Measurements from ENCODE around the gene DGKI. TPM values are rescaled to one million over a fixed set of nuclear protein-coding genes. Genes with fewer than 3 reads are reported as not detected.

DGKI gene
- polyA plus RNA-seq, 4 donors: 0.35 to 0.54 TPM; not detected in 2

GRCh38 chr7:137867289-137867688, 20.5 kb upstream of the DGKI start:
- FAIRE-seq (no peak), DNase-seq (no peak)
- no peak overlapping the region for H3K4me3 ChIP-seq (ENCODE audit: low read depth in 1 of 3, low read length in 3 of 3)
- 89 to 98% (median 95%) methylated on average over 3 of the region's 3 CpGs for WGBS, 3 donors
- H3K9me3 ChIP-seq (ENCODE audit: control insufficient read depth in 2 of 2, insufficient read depth in 1 of 2, low read depth in 1 of 2, low read length in 1 of 2): no peaks in the 10 kb centered on the region
- H3K27me3 ChIP-seq (ENCODE audit: control insufficient read depth in 3 of 3, insufficient read depth in 3 of 3, low read length in 3 of 3): no peaks in the 10 kb centered on the region
- no peaks in the 10 kb centered on the region for H3K4me1 ChIP-seq (ENCODE audit: control insufficient read depth in 3 of 3, insufficient read depth in 2 of 3, low read depth in 1 of 3, low read length in 2 of 3)
- no peak overlapping the region for H3K27ac ChIP-seq (ENCODE audit: low read depth in 1 of 3, low read length in 2 of 3)
- peaks cover 0 to 12% (median 8%) of the 10 kb centered on the region in 3 donors for H3K36me3 ChIP-seq (ENCODE audit: control insufficient read depth in 3 of 3, insufficient read depth in 2 of 3, low read depth in 1 of 3, low read length in 3 of 3)

- no peak overlapping the region for H3K27ac ChIP-seq (ENCODE audit: low read depth in 1 of 3, low read length in 2 of 3)
- no peaks in the 10 kb centered on the region for H3K4me1 ChIP-seq (ENCODE audit: control insufficient read depth in 3 of 3, insufficient read depth in 2 of 3, low read depth in 1 of 3, low read length in 2 of 3)
- DNase-seq (no peak), FAIRE-seq (no peak)
- peaks cover 0 to 9% (median 4%) of the 10 kb centered on the region in 3 donors for H3K36me3 ChIP-seq (ENCODE audit: control insufficient read depth in 3 of 3, insufficient read depth in 2 of 3, low read depth in 1 of 3, low read length in 3 of 3)
- WGBS, 3 donors: 93 to 97% (median 94%) methylated on average over 1 of the region's 1 CpG
- no peak overlapping the region for H3K4me3 ChIP-seq (ENCODE audit: low read depth in 1 of 3, low read length in 3 of 3)
- H3K27me3 ChIP-seq (ENCODE audit: control insufficient read depth in 3 of 3, insufficient read depth in 3 of 3, low read length in 3 of 3): no peaks in the 10 kb centered on the region
- no peaks in the 10 kb centered on the region for H3K9me3 ChIP-seq (ENCODE audit: control insufficient read depth in 2 of 2, insufficient read depth in 1 of 2, low read depth in 1 of 2, low read length in 1 of 2)
Measured at GRCh38 chr7:137865764-137866163, 19.0 kb upstream of the DGKI start.

GRCh38 chr7:137862964-137863363, 16.2 kb upstream of the DGKI start:
- 92 to 95% (median 94%) methylated on average over 2 of the region's 2 CpGs for WGBS, 3 donors
- FAIRE-seq: no peak
- no peaks in the 10 kb centered on the region for H3K4me1 ChIP-seq (ENCODE audit: control insufficient read depth in 3 of 3, insufficient read depth in 2 of 3, low read depth in 1 of 3, low read length in 2 of 3)
- H3K27me3 ChIP-seq (ENCODE audit: control insufficient read depth in 3 of 3, insufficient read depth in 3 of 3, low read length in 3 of 3): no peaks in the 10 kb centered on the region
- H3K36me3 ChIP-seq (ENCODE audit: control insufficient read depth in 3 of 3, insufficient read depth in 2 of 3, low read depth in 1 of 3, low read length in 3 of 3): peaks cover 0 to 9% (median 4%) of the 10 kb centered on the region in 3 donors
- DNase-seq: no peak
- H3K27ac ChIP-seq (ENCODE audit: low read depth in 1 of 3, low read length in 2 of 3): no peak overlapping the region
- H3K4me3 ChIP-seq (ENCODE audit: low read depth in 1 of 3, low read length in 3 of 3): no peak overlapping the region
- no peaks in the 10 kb centered on the region for H3K9me3 ChIP-seq (ENCODE audit: control insufficient read depth in 2 of 2, insufficient read depth in 1 of 2, low read depth in 1 of 2, low read length in 1 of 2)

GRCh38 chr7:137862358-137862757, 15.6 kb upstream of the DGKI start:
- FAIRE-seq: no peak
- no peak overlapping the region for H3K27ac ChIP-seq (ENCODE audit: low read depth in 1 of 3, low read length in 2 of 3)
- no peak for DNase-seq
- no peaks in the 10 kb centered on the region for H3K4me1 ChIP-seq (ENCODE audit: control insufficient read depth in 3 of 3, insufficient read depth in 2 of 3, low read depth in 1 of 3, low read length in 2 of 3)
- 49 to 66% (median 63%) methylated on average over 4 of the region's 4 CpGs for WGBS, 3 donors
- no peak overlapping the region for H3K4me3 ChIP-seq (ENCODE audit: low read depth in 1 of 3, low read length in 3 of 3)
- no peaks in the 10 kb centered on the region for H3K9me3 ChIP-seq (ENCODE audit: control insufficient read depth in 2 of 2, insufficient read depth in 1 of 2, low read depth in 1 of 2, low read length in 1 of 2)
- H3K27me3 ChIP-seq (ENCODE audit: control insufficient read depth in 3 of 3, insufficient read depth in 3 of 3, low read length in 3 of 3): no peaks in the 10 kb centered on the region
- peaks cover 0 to 9% (median 4%) of the 10 kb centered on the region in 3 donors for H3K36me3 ChIP-seq (ENCODE audit: control insufficient read depth in 3 of 3, insufficient read depth in 2 of 3, low read depth in 1 of 3, low read length in 3 of 3)

- Histone ChIP-seq H3K36me3 (ENCODE audit: control insufficient read depth in 3 of 3, insufficient read depth in 2 of 3, low read depth in 1 of 3, low read length in 3 of 3) (peaks cover 0 to 4% (median 1%) of the 10 kb centered on the region in 3 donors), H3K27ac (ENCODE audit: low read depth in 1 of 3, low read length in 2 of 3) (no peak overlapping the region), H3K4me3 (ENCODE audit: low read depth in 1 of 3, low read length in 3 of 3) (no peak overlapping the region), H3K4me1 (ENCODE audit: control insufficient read depth in 3 of 3, insufficient read depth in 2 of 3, low read depth in 1 of 3, low read length in 2 of 3) (no peaks in the 10 kb centered on the region), H3K27me3 (ENCODE audit: control insufficient read depth in 3 of 3, insufficient read depth in 3 of 3, low read length in 3 of 3) (no peaks in the 10 kb centered on the region), H3K9me3 (ENCODE audit: control insufficient read depth in 2 of 2, insufficient read depth in 1 of 2, low read depth in 1 of 2, low read length in 1 of 2) (no peaks in the 10 kb centered on the region)
- FAIRE-seq (no peak), DNase-seq (no peak)
- 95 to 100% (median 98%) methylated on average over 2 of the region's 2 CpGs for WGBS, 3 donors
Measured at GRCh38 chr7:137860542-137860941, 13.8 kb upstream of the DGKI start.

- no peak overlapping the region for H3K4me3 ChIP-seq (ENCODE audit: low read depth in 1 of 3, low read length in 3 of 3)
- no peaks in the 10 kb centered on the region for H3K4me1 ChIP-seq (ENCODE audit: control insufficient read depth in 3 of 3, insufficient read depth in 2 of 3, low read depth in 1 of 3, low read length in 2 of 3)
- peaks cover 2 to 8% (median 2%) of the 10 kb centered on the region in 3 donors for H3K27me3 ChIP-seq (ENCODE audit: control insufficient read depth in 3 of 3, insufficient read depth in 3 of 3, low read length in 3 of 3)
- no peaks in the 10 kb centered on the region for H3K36me3 ChIP-seq (ENCODE audit: control insufficient read depth in 3 of 3, insufficient read depth in 2 of 3, low read depth in 1 of 3, low read length in 3 of 3)
- DNase-seq (no peak), FAIRE-seq (no peak)
- 93 to 100% (median 100%) methylated on average over 1 of the region's 1 CpG for WGBS, 3 donors
- no peak overlapping the region for H3K27ac ChIP-seq (ENCODE audit: low read depth in 1 of 3, low read length in 2 of 3)
- no peaks in the 10 kb centered on the region for H3K9me3 ChIP-seq (ENCODE audit: control insufficient read depth in 2 of 2, insufficient read depth in 1 of 2, low read depth in 1 of 2, low read length in 1 of 2)
Measured at GRCh38 chr7:137853053-137853452, 6.3 kb upstream of the DGKI start.

GRCh38 chr7:137852108-137852507, 5.3 kb upstream of the DGKI start:
- FAIRE-seq (no peak), DNase-seq (no peak)
- Histone ChIP-seq H3K36me3 (ENCODE audit: control insufficient read depth in 3 of 3, insufficient read depth in 2 of 3, low read depth in 1 of 3, low read length in 3 of 3) (no peaks in the 10 kb centered on the region), H3K4me3 (ENCODE audit: low read depth in 1 of 3, low read length in 3 of 3) (no peak overlapping the region), H3K27me3 (ENCODE audit: control insufficient read depth in 3 of 3, insufficient read depth in 3 of 3, low read length in 3 of 3) (peaks cover 2 to 16% (median 8%) of the 10 kb centered on the region in 3 donors), H3K9me3 (ENCODE audit: control insufficient read depth in 2 of 2, insufficient read depth in 1 of 2, low read depth in 1 of 2, low read length in 1 of 2) (no peaks in the 10 kb centered on the region), H3K27ac (ENCODE audit: low read depth in 1 of 3, low read length in 2 of 3) (no peak overlapping the region), H3K4me1 (ENCODE audit: control insufficient read depth in 3 of 3, insufficient read depth in 2 of 3, low read depth in 1 of 3, low read length in 2 of 3) (no peaks in the 10 kb centered on the region)

GRCh38 chr7:137850972-137851945, 4.5 kb upstream of the DGKI start:
- no peak for FAIRE-seq

More at GRCh38 chr7:137850972-137851945, 4.5 kb upstream of the DGKI start:
- no peaks in the 10 kb centered on the region for H3K9me3 ChIP-seq (ENCODE audit: control insufficient read depth in 2 of 2, insufficient read depth in 1 of 2, low read depth in 1 of 2, low read length in 1 of 2)
- peaks cover 0 to under 1% (median 0%) of the 10 kb centered on the region in 3 donors for H3K4me1 ChIP-seq (ENCODE audit: control insufficient read depth in 3 of 3, insufficient read depth in 2 of 3, low read depth in 1 of 3, low read length in 2 of 3)
- peaks cover 2 to 21% (median 12%) of the 10 kb centered on the region in 3 donors for H3K27me3 ChIP-seq (ENCODE audit: control insufficient read depth in 3 of 3, insufficient read depth in 3 of 3, low read length in 3 of 3)
- DNase-seq: no peak
- WGBS, 3 donors: 78 to 85% (median 85%) methylated on average over 6 of the region's 6 CpGs
- H3K36me3 ChIP-seq (ENCODE audit: control insufficient read depth in 3 of 3, insufficient read depth in 2 of 3, low read depth in 1 of 3, low read length in 3 of 3): no peaks in the 10 kb centered on the region
- no peak overlapping the region for H3K27ac ChIP-seq (ENCODE audit: low read depth in 1 of 3, low read length in 2 of 3)
- H3K4me3 ChIP-seq (ENCODE audit: low read depth in 1 of 3, low read length in 3 of 3): no peak overlapping the region
